ENCODE measurements around the gene SH3RF3.

The SH3RF3 gene

GRCh38 chr2:109203246-109204011, 74.4 kb downstream of the SH3RF3 start:
- DNase-seq (ENCODE audit: low read depth), result no peak

- DNase-seq (ENCODE audit: low read depth), result no peak
Measured at GRCh38 chr2:109204412-109204811, 75.4 kb downstream of the SH3RF3 start.

- DNase-seq (ENCODE audit: low read depth), result no peak
Measured at GRCh38 chr2:109205447-109205846, 76.4 kb downstream of the SH3RF3 start.

GRCh38 chr2:109206569-109207146, 77.7 kb downstream of the SH3RF3 start:
- DNase-seq (ENCODE audit: low read depth), result no peak

GRCh38 chr2:109207176-109207575, 78.2 kb downstream of the SH3RF3 start:
- no peak for DNase-seq (ENCODE audit: low read depth)

- peak; percentile 81 for DNase-seq (ENCODE audit: low read depth)
Measured at GRCh38 chr2:109208071-109208950, 79.3 kb downstream of the SH3RF3 start.

GRCh38 chr2:109208951-109209335, 79.9 kb downstream of the SH3RF3 start:
- no peak for DNase-seq (ENCODE audit: low read depth)

- peak; percentile 49 for DNase-seq (ENCODE audit: low read depth)
Measured at GRCh38 chr2:109209412-109209811, 80.4 kb downstream of the SH3RF3 start.

- no peak for DNase-seq (ENCODE audit: low read depth)
Measured at GRCh38 chr2:109209941-109210340, 80.9 kb downstream of the SH3RF3 start.

GRCh38 chr2:109210431-109211200, 81.6 kb downstream of the SH3RF3 start:
- no peak for DNase-seq (ENCODE audit: low read depth)

- DNase-seq (ENCODE audit: low read depth), result no peak
Measured at GRCh38 chr2:109211315-109211714, 82.3 kb downstream of the SH3RF3 start.

GRCh38 chr2:109212836-109213563, 84.0 kb downstream of the SH3RF3 start:
- no peak for DNase-seq (ENCODE audit: low read depth)

- peak; percentile 60 for DNase-seq (ENCODE audit: low read depth)
Measured at GRCh38 chr2:109213646-109214433, 84.8 kb downstream of the SH3RF3 start.

- DNase-seq (ENCODE audit: low read depth), result no peak
Measured at GRCh38 chr2:109214651-109215371, 85.8 kb downstream of the SH3RF3 start.

- DNase-seq (ENCODE audit: low read depth), result no peak
Measured at GRCh38 chr2:109215866-109216265, 86.9 kb downstream of the SH3RF3 start.

GRCh38 chr2:109216332-109216731, 87.3 kb downstream of the SH3RF3 start:
- no peak for DNase-seq (ENCODE audit: low read depth)

GRCh38 chr2:109217362-109218086, 88.5 kb downstream of the SH3RF3 start:
- DNase-seq (ENCODE audit: low read depth), result peak; percentile 91

GRCh38 chr2:109218087-109218791, 89.2 kb downstream of the SH3RF3 start:
- DNase-seq (ENCODE audit: low read depth), result no peak

GRCh38 chr2:109218792-109219126, 89.8 kb downstream of the SH3RF3 start:
- no peak for DNase-seq (ENCODE audit: low read depth)

All from GM04504 (cell line).